Fibroblast of lung (primary cell): ENCODE results near the gene TUFT1. TPM values are rescaled to one million over a fixed set of nuclear protein-coding genes. Genes with fewer than 3 reads are reported as not detected.

Experiments used
- DNase-seq, 2 donors: peaks; one replicate each; pipeline versions ENCODE4 v3.0.0 to v3.0.0-alpha.2; 2010; ENCODE audit warnings: low read depth in 2 of 2
- H2AFZ ChIP-seq: 2 replicates; pipeline ENCODE4 v1.5.1; 2012; ENCODE audit warnings: low read length, control low read depth, inconsistent platforms
- H3K27ac ChIP-seq: 2 replicates; pipeline ENCODE4 v1.5.1; 2011; ENCODE audit warnings: low read length, control low read depth; ENCODE audit not compliant: insufficient read depth
- H3K27me3 ChIP-seq: 2 replicates; pipeline ENCODE4 v1.5.1; 2011; ENCODE audit warnings: mild to moderate bottlenecking, low read length; ENCODE audit not compliant: control insufficient read depth, insufficient read depth
- H3K36me3 ChIP-seq: 2 replicates; pipeline ENCODE4 v1.5.1; 2011; ENCODE audit warnings: low read length; ENCODE audit not compliant: control insufficient read depth, insufficient read depth
- H3K4me1 ChIP-seq: 2 replicates; pipeline ENCODE4 v1.5.1; 2011; ENCODE audit warnings: low read length; ENCODE audit not compliant: control insufficient read depth, insufficient read depth; ENCODE audit errors: extremely low read depth
- H3K4me2 ChIP-seq: 2 replicates; pipeline ENCODE4 v1.5.1; 2011; ENCODE audit warnings: low read length, control low read depth; ENCODE audit not compliant: insufficient read depth; ENCODE audit errors: extremely low read depth
- H3K4me3 ChIP-seq, 4 experiments: fragments of 200-600 bp in 1 of 4; sonication (generic) in 1 of 4; replicated peaks in 1 of 4; 2 replicates each; pipeline ENCODE4 v1.5.1; 2011 to 2016; ENCODE audit warnings: low read length in 4 of 4, low read depth in 3 of 4, mild to moderate bottlenecking in 3 of 4, control low read depth in 2 of 4, inconsistent platforms in 1 of 4, mixed read lengths in 1 of 4; ENCODE audit not compliant: insufficient read depth in 1 of 4; ENCODE audit errors: control extremely low read depth in 1 of 4
- H3K79me2 ChIP-seq: 2 replicates; pipeline ENCODE4 v1.5.1; 2012; ENCODE audit warnings: mild to moderate bottlenecking, low read length, inconsistent platforms; ENCODE audit not compliant: control insufficient read depth, insufficient read depth
- H3K9ac ChIP-seq: 2 replicates; pipeline ENCODE4 v1.5.1; 2011; ENCODE audit warnings: mild to moderate bottlenecking, low read length, control low read depth; ENCODE audit not compliant: insufficient read depth
- H3K9me3 ChIP-seq: 2 replicates; pipeline ENCODE4 v1.5.1; 2012; ENCODE audit warnings: low read depth, low read length; ENCODE audit not compliant: control insufficient read depth, insufficient read depth
- H4K20me1 ChIP-seq: 2 replicates; pipeline ENCODE4 v1.5.1; 2011; ENCODE audit warnings: low read length; ENCODE audit not compliant: control insufficient read depth, insufficient read depth; ENCODE audit errors: extremely low read depth
- CTCF ChIP-seq, 2 donors: IDR thresholded peaks in 1 of 2; conservative IDR thresholded peaks in 1 of 2; 1 replicate in 1 of 2; 2 replicates in 1 of 2; pipeline ENCODE4 v1.5.1; 2011 to 2012; ENCODE audit warnings: low read length in 2 of 2, control low read depth in 1 of 2, inconsistent platforms in 1 of 2, low read depth in 1 of 2, mild to moderate bottlenecking in 1 of 2
- EZH2 ChIP-seq: IDR thresholded peaks from 2 replicates; pipeline ENCODE4 v1.5.1; 2012; ENCODE audit warnings: low read length, control low read depth, mild to moderate bottlenecking; ENCODE audit errors: missing control alignments
- polyA plus RNA-seq, 2 donors: library from polyadenylated mRNA; depleted of rRNA in 1 of 2; stranded (reverse) in 1 of 2; unstranded in 1 of 2; fragments of >200 nt; gene quantifications; 2 replicates each; pipeline ENCODE4 v1.2.1, GENCODE V29; 2011 to 2012; ENCODE audit warnings: missing spikeins in 1 of 2
- total RNA-seq: library from RNA; depleted of rRNA; stranded (reverse); fragments of >200 nt; gene quantifications from 2 replicates; pipeline ENCODE4 v1.2.1, GENCODE V29; 2014

The TUFT1 gene
- total and polyA plus RNA-seq, 2 donors (not counting 1 experiment from before 2014, with no cell fraction given): 18.2 to 24.7 TPM

DNA sequence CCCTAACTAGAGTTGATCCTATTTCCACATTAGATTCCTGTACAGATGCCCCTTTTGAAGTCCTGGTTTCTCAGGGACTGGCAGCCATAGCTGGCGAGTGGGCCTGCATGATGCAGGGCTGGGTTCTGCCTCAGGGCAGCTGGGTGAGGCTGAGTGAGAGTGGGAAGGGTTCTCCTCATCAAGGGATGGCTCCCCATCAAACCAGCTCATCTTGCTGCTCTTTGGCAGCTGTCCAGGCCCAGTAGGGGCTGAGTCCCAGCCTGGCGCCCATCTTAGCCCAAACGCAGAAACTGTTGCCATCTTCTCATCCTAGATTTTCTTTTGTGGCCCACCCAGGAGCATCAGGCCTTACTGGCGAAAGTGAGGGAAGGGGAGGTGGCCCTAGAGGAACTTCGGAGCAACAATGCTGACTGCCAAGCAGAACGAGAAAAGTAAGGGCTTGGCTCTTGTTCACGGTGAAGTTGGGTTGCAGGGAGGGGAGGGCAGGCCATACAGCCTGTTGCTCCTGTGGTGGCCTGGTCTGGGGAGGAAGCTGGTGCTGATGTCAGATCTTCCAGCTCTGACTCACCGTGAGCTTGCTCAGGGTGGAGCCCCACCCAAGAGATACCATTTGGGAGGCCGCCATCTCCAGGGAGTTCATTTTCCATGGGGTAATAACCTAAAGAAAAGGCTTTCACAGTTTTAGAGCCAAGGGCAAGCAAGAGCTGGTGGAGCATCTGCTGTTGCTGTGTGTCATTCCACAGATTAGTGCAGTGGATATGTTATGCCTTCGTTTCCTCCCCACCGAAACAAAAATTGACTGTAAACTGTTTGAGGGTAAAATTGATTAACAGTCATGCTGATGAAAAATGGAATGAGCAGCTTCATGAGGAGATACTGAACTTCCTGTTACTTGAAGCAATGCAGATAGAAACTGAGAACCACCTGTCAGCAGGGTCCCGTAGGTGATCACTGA is 34.7 kb downstream of the TUFT1 start:
- Histone ChIP-seq H4K20me1 (no peaks in the 10 kb centered on the region), H3K27ac (peak overlapping the region; percentile 71), H2AFZ (peak overlapping the region; percentile 47), H3K9ac (no peak overlapping the region), H3K27me3 (no peaks in the 10 kb centered on the region), H3K36me3 (peaks cover 4% of the 10 kb centered on the region), H3K9me3 (no peaks in the 10 kb centered on the region), H3K79me2 (no peaks in the 10 kb centered on the region), H3K4me2 (peak overlapping the region; percentile 13), H3K4me3 (no peak overlapping the region), H3K4me1 (peaks cover 9% of the 10 kb centered on the region)
- TF ChIP-seq CTCF (conservative IDR thresholded peaks at IDR 0.05 in 1 of 2, IDR thresholded peaks at IDR 0.05 in 1 of 2; ENCODE audit: low read depth in 1 of 2, low read length in 2 of 2): no peak
- no peak for TF ChIP-seq EZH2
- peak; percentile 88 to 89 for DNase-seq

DNA sequence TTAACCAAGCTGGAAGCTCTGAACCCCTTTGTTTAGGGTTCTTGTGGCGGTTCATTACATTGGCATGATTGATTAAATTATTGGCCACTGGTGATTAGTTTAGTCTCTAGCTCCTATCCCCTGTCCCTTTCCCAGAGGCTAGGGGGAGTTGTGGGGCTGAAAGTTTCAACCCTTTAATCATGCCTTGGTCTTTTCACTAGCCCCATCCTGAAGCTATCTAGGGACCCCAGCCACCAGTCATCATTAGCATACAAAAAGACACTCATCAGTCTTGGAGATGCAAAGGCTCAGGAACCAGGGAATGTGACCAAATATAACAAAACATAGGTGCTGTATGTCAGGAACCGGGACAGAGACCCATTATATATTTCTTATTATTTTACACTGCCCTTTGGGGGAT is 37.1 kb downstream of the TUFT1 start:
- H3K4me3 ChIP-seq: no peak overlapping the region
- no peaks in the 10 kb centered on the region for H3K9me3 ChIP-seq
- TF ChIP-seq CTCF (conservative IDR thresholded peaks at IDR 0.05 in 1 of 2, IDR thresholded peaks at IDR 0.05 in 1 of 2; ENCODE audit: low read depth in 1 of 2, low read length in 2 of 2) (no peak), EZH2 (no peak)
- no peak overlapping the region for H2AFZ ChIP-seq
- no peaks in the 10 kb centered on the region for H3K79me2 ChIP-seq
- no peak overlapping the region for H3K4me2 ChIP-seq
- no peak overlapping the region for H3K9ac ChIP-seq
- DNase-seq: no peak
- H4K20me1 ChIP-seq: no peaks in the 10 kb centered on the region
- H3K36me3 ChIP-seq: peaks cover 4% of the 10 kb centered on the region
- H3K4me1 ChIP-seq: peaks cover 6% of the 10 kb centered on the region
- no peak overlapping the region for H3K27ac ChIP-seq
- no peaks in the 10 kb centered on the region for H3K27me3 ChIP-seq

DNA sequence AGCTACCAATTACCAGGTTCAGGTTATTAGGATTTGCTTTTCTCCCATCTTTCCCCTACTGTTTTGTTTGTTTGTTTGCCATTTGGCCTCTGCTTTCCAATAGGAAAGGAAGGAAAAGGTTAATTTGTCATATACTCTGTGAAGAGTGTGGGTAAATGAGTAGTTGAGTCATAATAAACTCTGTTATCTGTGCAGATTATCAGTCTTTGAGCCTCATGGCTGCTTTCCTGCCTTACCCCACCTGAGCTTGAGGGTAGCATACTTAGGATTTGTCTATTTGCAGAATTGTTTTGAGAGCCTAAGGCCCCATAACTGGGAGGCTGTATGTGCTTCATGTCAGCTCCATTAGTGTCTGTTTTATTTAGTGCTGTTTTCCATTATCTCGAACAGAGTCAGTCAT is 38.8 kb downstream of the TUFT1 start:
- TF ChIP-seq EZH2 (no peak), CTCF (conservative IDR thresholded peaks at IDR 0.05 in 1 of 2, IDR thresholded peaks at IDR 0.05 in 1 of 2; ENCODE audit: low read depth in 1 of 2, low read length in 2 of 2) (no peak)
- no peak overlapping the region for H3K4me3 ChIP-seq
- H3K27me3 ChIP-seq: no peaks in the 10 kb centered on the region
- H3K27ac ChIP-seq: no peak overlapping the region
- H3K9ac ChIP-seq: no peak overlapping the region
- H4K20me1 ChIP-seq: no peaks in the 10 kb centered on the region
- H3K4me2 ChIP-seq: no peak overlapping the region
- H2AFZ ChIP-seq: no peak overlapping the region
- peaks cover 6% of the 10 kb centered on the region for H3K4me1 ChIP-seq
- H3K79me2 ChIP-seq: no peaks in the 10 kb centered on the region
- H3K9me3 ChIP-seq: no peaks in the 10 kb centered on the region
- DNase-seq: peak in 1 of 2 donors; percentile 13
- H3K36me3 ChIP-seq: peaks cover 2% of the 10 kb centered on the region
